GM18858 (cell line): ENCODE data around the gene TCEAL8.

ENCODE experiments used
- ATAC-seq: cut with Tn5 transposase; IDR thresholded peaks from one replicate; pipeline ENCODE4 v1.9.1; 2021; ENCODE audit not compliant: unreplicated experiment

TCEAL8 gene

DNA sequence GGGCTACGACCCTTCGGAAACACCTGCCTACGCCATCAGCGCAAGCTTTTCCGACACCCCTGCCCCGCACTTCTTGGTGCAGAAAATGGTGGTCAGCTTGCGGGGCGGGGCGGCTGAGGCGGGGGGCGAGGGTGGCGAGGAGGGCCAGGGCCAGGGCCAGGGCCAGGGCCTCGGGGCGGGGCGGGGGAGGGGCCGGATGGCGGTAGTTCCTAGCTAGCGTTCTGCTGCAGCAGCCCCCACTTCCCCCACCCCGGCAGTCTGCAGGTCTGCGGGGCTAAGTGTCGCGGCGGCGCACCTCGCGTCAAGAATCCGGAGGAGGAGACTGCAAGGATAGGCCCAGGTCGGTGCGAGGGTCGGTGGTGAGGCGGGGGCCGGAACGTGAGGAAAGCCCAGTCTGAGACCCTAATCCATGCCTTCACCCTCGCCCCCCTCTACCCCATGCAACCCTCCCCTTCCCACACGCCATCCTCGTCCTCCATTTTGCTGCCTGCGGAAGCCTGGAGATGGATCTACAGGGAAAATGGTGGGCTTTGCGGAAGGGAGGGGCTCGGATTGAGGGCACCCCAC, 39.4 kb downstream of the TCEAL8 start:
- ATAC-seq: no peak

DNA sequence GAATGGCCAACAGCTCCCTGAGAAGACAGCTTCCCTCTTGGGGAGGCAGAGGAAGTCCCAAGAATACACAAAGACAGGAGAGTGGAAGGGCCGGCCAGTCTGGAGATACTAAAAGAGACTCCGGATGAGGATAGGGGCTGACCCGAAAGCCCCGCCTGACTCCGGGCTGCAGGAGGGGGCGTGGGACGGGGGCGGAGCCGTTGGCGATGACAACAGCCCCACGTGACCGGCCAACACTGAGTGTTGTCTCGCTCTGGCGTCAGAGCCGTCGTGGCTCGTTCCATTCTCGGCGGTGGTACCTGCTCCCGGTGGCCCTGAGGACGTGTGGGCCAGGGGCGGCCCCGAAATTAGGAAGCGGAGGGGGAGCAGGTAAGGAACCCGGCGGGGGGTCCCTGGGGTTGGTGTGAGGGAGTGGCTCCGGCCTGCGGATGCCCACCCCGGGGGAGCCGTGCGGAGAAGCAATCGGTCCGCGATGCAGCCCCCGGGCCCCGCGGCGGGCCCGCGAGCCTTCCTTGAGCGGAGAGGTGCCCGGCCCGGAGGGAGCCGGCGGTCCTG, 40.0 kb downstream of the TCEAL8 start, which contains the start of gene BEX4:
BEX4 (plus strand) TSS at position 239 of the 555 bp plus-strand sequence. CDS start 1,046 bp downstream, outside the sequence.
- ATAC-seq: peak; percentile 87

DNA sequence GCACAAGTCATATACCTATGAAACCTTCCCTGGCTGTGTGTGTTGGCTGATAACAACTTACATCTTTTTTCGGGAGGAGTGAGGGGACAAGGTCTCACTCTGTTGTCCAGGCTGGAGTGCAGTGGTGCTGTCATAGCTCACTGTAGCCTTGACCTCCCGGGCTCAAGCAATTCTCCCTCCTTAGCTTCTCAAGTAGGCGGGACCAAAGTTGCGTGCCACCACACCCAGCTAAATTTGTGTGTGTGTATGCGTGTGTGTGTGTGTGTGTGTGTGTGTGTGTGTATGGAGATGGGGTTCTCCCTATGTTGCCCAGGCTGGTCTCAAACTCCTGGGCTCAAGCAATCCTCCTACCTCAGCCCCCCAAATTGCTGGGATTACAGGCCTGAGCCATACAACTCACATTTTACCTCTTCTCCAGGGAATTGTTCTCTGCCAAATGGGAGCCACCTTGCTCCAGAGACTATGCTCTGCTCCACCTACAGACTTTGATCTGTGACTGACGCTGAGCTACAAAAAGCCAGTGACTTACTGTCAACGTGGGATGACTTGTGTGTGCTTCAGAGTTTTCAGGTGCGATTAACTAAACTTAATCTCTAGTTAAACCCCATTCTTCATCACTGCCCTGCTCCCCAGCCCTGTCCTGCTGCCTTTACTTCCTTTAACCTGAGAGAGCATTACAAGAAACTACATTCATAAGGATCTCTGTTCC, 42.1 kb downstream of the TCEAL8 start:
- ATAC-seq: no peak

DNA sequence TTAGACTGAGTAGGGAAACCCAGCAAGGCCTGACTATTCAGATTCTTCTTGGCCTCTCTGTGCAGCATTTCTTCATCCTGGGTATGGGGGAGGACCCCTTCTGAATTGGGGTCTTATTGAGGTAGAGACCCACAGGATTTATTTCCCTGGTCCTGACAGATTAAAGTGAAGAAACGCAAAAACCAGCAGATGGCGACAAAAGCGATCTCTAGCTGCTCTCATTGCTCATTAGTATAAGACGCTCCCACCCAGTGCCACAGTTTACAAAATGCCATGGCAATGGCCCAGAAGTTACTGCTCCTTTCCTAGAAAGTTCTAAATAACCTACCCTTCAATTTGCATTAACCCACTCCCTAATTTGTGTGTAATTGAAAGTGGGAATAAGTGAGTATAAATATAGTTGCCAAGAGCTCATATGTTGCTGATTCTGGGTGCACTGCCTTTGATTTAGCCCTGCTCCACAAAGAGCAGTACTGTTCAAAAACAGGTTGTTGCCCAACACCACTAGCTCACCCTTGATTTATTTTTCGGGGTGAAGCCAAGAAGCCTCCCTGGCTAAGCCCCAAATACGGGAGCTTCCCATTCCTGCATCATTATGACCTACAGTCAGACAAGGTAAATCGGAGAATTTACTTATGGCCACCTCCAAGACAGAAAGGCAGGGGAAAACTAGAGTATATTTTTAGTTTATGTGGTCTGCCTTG, 43.8 kb downstream of the TCEAL8 start:
- peak; percentile 41 for ATAC-seq

- no peak for ATAC-seq
Measured at GRCh38 chrX:103210056-103210455, 44.9 kb downstream of the TCEAL8 start.
